Hematopoietic multipotent progenitor cell (in vitro differentiated cells): ENCODE results near the gene SPNS3. TPM values are rescaled to one million over a fixed set of nuclear protein-coding genes. Genes with fewer than 3 reads are reported as not detected.

ENCODE experiments used
- DNase-seq, 3 donors: peaks; one replicate each; pipeline ENCODE4 v3.0.0-alpha.2; 2011 to 2015; ENCODE audit warnings: low read depth in 2 of 3, low spot score in 2 of 3
- total RNA-seq: library from RNA; depleted of rRNA; stranded (reverse); fragments of >200 nt; gene quantifications from one replicate; pipeline ENCODE4 v1.2.3, GENCODE V29; 2012

The SPNS3 gene
- total RNA-seq, 1 donor = 65.4 TPM

- DNase-seq = peak in 2 of 3 donors; percentile 61 to 71
Measured at GRCh38 chr17:4485676-4486646, 52.2 kb downstream of the SPNS3 start.

DNA sequence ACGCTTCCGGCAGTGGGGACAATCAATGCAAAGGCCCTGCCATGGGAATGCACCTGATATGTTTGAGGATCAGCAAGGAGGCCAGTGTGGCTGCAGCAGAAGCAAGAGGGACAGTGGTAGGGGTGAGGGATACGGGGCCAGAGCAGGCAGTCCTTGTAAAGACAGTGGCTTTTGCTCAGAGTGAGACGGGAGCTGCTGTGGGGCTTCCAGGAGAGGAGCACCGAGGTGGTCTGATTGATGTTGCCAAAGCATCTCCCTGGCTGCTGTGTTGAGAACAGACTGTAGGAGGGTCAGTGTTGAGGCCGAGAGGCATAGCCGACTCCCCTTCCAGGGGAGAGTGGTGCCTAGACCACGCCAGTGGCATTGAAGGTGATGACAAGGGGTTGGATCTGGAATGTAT, 53.6 kb downstream of the SPNS3 start:
- DNase-seq = no peak

DNA sequence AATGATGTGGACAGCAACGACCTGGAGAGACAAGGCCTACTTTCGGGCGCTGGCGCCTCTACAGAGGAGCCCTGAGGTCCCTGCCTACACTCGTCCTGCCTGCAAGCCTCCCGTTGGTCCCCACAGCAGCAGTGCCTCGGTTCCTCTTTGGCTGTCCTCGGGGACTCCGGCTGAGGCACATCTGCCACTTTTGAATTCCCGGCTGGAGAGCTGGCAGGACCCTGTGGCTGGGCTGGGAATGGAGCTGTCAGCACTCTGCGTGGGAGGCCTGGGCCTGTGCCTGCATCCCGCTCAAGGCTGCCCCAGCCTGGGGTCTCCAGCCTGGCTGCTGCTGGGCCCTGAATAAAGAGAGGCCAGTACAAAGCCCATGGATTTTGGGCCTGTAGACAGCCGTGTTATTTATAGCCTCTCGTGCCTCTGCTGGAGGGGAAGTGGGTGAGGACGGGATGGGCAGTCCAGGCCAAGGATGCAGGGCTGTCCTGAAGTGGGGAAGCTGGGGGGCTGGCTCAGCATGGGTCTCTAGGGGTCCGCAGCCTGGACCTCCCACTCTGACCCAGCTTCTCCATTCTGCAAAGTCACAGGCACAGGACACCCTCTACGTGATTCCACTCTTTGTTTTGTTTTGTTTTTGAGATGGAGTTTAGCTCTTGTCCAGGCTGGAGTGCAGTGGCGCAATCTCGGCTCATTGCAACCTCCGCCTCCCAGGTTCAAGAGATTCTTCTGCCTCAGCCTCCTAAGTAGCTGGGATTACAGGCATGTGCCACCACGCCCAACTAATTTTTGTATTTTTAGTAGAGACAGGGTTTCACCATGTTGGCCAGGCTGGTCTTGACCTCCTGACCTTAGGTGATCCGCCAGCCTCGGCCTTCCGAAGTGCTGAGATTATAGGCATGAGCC, 54.3 kb downstream of the SPNS3 start:
- DNase-seq = no peak

DNA sequence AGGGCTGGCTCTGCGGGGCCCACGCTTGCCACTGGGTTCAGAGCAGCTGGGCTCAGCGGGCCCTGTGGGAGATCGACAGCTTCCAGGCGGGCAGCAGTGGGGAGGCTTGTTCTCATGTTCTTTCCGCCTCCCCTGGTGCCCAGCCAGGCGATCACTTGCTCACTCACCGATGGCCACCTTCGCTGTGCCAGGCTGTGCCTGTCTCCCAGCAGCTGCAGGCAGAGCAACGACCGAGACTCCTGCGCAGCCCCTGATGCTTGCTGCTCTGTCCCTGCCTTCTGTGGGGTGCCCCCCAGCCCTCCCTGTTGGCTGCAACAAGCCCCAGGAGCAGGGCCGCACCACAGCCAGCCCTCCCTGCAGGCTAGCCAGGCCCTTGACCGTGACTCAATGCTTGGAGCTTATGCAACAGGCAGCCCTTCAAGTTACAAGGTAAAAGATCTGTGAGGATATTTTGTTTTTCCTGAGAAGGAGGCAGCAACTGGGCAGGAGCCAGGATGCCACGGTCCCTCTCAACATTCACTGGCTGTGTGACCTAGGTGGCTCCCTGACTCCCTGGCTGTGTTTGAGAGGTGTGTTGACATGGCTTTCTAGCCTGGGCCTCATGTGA, 55.4 kb downstream of the SPNS3 start:
- DNase-seq = no peak

GRCh38 chr17:4490109-4490591, 56.4 kb downstream of the SPNS3 start:
- DNase-seq = no peak

- DNase-seq = no peak
Measured at GRCh38 chr17:4490637-4491061, 56.9 kb downstream of the SPNS3 start.

- DNase-seq = peak in 2 of 3 donors; percentile 61 to 71
Measured at GRCh38 chr17:4492721-4493561, 59.2 kb downstream of the SPNS3 start.

DNA sequence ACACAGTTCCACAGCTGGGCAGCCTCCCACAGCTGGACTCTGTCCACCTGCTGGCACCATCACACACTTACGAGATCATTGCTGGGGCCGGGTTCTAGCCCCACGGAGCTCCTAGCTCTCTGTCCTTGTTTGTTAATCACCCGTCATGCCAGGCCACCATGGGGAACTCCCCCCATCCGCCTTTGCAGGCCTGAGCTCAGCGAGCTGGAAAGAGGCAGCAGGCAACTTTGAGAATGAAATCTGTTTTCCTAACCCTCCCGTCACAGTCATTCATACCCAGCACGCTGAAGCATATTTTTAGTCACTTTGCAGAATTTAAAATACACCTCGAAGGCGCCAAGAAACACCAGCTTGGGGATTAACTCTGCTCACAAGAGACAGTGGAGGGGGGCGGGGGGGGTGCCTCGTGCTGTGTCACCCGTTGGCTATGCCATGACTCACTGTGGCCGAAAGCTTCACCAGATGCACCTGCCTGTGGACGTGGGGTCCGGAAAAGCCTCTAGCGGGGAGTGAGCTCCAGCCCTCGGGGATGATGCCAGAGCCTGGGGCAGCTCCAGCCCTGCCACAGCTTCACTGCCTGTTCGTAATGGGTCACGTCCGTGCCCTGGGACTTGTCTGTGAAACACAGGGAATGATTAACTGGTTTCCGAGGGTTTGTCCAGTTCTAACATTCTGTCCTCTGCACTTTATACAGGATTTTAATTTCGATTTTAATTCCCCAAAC, 63.5 kb downstream of the SPNS3 start:
- no peak for DNase-seq

GRCh38 chr17:4498461-4499397, 65.0 kb downstream of the SPNS3 start, which contains the start of gene SPNS2:
TSS of gene SPNS2 (plus strand) at chr17:4498881. CDS start at chr17:4499048, 167 bp downstream.
- peak; percentile 38 to 77 (median 76) for DNase-seq

DNA sequence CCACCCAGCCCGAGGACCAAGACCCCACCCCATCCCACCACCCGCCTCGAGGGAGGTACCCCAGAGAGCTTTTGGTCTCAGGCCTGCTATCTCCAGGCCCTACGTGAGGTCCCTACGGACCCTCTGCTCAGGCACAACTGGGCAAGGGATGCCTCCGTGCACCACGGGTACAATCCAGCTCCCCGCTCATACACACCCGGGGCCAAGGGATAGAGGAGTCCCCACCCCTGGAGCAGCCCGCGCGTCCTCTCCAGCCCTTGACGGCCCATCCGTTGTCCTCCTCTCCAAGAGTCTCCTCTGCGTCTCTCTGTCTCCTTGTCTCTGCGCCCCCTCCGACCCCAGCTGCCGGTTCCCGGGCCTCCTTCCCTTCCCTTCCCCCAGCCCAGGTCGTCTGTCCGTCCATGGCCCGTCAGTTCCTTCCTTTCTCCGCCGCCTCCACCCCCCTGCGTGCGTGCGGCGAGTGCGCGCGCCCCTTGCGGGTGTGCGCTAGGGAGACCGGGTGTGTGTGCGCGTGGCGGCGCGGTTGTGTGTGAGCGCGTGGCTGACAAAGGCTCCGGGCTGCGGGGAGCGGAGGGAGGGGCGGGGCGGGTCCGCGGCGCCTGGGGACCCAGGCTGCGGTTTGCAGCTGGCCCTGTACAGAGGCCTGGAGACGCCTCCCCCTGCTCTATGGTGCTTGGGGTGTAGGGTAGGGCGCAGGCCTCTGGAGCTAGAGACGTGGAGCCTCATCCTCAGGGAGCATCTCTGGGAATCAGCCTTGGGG, 65.9 kb downstream of the SPNS3 start:
- peak in 2 of 3 donors; percentile 64 to 79 for DNase-seq

- DNase-seq = no peak
Measured at GRCh38 chr17:4500191-4500571, 66.4 kb downstream of the SPNS3 start.

DNA sequence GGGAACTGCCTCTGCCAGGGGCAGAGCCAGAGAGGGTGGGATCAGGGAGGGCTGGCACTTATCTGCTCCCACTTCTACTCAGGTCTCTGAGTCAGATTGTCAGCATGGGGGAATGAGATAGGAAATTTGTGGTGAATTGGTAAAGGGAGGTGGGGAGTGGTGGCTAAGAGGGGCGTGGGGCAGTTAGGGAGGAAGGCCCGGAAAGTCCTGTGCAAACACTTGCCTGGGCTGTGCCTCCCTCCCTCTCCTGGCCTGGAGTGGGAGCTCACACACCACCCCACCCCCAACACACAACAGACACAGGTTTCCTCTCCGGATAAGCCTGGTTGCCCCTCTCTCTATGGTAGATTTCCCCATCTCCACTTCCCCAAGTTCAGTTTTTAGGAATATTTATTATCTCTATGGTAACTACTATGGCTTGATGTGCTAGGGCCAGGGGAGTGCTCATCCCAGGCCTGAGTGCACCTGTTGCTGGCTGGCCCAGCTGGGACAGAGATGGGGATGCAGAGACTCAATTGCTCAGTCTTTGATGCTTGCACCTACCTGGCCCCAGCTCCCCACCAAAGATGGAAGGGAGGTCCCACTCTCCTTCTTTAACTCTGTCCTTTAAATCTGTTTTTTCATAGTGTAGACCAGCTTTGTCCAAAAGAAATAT, 67.7 kb downstream of the SPNS3 start:
- peak in 2 of 3 donors; percentile 82 to 84 for DNase-seq

DNA sequence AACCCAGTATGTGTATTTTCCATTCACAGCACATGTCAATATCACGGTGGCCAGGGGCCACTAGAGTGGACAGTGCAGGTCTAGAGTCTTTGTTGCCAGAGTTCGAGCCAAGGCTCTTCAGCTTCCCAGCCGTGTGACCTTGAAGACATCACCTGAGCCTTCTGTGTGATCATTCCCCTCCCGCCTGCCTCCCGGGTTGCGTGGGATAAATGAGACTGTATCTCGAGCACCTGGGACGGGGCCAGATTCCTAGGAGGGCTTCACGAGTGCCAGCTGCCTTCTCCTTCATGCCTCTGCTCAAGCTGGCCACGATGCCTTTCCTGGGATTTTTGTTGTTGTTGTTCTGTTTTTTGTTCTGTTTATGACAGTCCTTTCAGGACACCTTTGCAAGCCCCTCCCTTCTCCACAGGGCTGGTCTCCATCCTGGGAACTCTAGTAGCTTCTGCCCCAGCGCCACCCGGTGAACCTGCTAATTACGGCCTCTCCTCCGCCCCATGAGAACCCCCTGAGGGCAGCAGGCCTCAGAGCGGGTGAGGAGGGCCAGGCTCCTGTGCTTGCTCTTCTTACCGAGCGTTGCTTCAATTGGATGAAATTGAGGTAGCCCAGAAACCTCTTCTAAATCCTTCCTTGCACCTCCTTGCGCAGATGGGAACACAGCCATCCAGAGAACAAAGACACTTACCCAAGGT, 68.9 kb downstream of the SPNS3 start:
- no peak for DNase-seq

DNA sequence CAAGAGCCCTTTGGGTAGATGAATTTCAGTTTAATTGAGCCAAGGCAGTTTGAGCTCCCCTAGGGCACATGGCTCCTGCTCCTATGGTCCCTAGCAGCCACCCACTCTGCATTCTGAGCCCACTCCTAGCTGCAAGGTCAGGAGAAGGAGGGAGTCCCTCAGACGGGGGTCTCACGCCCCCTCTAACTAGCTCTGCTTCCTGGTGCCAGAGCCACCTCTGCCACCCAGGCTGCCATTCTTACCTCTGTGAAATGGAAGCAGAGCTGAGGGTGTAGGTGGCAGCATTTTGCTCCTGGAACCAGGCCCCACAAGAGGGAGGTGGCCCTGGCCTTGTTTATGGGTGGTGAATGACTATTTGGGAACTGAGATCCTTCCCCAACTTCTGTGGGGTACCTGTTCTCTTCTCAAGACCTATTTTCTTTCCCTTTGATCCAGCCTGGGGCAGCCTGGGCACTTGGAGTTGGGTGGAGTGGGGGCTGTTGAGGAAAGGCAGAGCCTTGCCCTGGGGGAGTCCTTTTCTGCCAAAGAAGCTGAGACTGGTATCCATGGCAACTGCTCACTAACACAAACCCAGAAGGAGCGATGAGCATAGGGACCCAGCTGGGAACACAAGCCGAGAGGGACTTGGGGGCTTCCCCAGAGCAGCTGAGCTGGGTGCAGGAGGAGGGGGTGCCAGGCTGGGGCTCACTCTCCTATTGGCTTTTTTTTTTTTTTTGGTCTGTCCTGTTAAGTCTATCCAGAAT, 69.7 kb downstream of the SPNS3 start:
- peak in 2 of 3 donors; percentile 46 to 59 for DNase-seq

- no peak for DNase-seq
Measured at GRCh38 chr17:4504188-4504587, 70.4 kb downstream of the SPNS3 start.
